Astrocyte (in vitro differentiated cells and primary cell): ENCODE data around the gene SLC39A7.

Experiments used
- CTCF ChIP-seq: IDR thresholded peaks from 2 replicates; pipeline ENCODE4 v1.5.1; 2011; ENCODE audit warnings: low read depth, mild to moderate bottlenecking, inconsistent platforms, low read length, moderate library complexity; ENCODE audit not compliant: insufficient read depth
- EZH2 ChIP-seq: IDR thresholded peaks from 2 replicates; pipeline ENCODE4 v1.6.1; 2012; ENCODE audit warnings: mild to moderate bottlenecking, low read length, inconsistent platforms; ENCODE audit not compliant: insufficient read depth

GRCh38 chr6:33252759-33253158, 52.1 kb downstream of the SLC39A7 start:
- no peak for TF ChIP-seq CTCF
- no peak for TF ChIP-seq EZH2
